Lower leg skin (tissue), 3 donors: ENCODE results near the gene DOK1.

Source experiments
- POLR2A ChIP-seq, 2 donors: fragments of 450-650 bp; IDR thresholded peaks; one replicate each; pipeline ENCODE4 v1.6.1; 2016 to 2017; ENCODE audit warnings: antibody characterized with exemption in 2 of 2, mild to moderate bottlenecking in 1 of 2, moderate library complexity in 1 of 2
- TF ChIP-seq, protein P1 (sequence below), 3 donors: fragments of 450-650 bp; IDR thresholded peaks; one replicate each; pipeline ENCODE4 v1.5.1; 2016; ENCODE audit warnings: antibody characterized with exemption in 3 of 3, mild to moderate bottlenecking in 3 of 3, moderate library complexity in 2 of 3

GRCh38 chr2:74515981-74516633, 38.4 kb upstream of the DOK1 start:
- TF ChIP-seq, protein P1, sequence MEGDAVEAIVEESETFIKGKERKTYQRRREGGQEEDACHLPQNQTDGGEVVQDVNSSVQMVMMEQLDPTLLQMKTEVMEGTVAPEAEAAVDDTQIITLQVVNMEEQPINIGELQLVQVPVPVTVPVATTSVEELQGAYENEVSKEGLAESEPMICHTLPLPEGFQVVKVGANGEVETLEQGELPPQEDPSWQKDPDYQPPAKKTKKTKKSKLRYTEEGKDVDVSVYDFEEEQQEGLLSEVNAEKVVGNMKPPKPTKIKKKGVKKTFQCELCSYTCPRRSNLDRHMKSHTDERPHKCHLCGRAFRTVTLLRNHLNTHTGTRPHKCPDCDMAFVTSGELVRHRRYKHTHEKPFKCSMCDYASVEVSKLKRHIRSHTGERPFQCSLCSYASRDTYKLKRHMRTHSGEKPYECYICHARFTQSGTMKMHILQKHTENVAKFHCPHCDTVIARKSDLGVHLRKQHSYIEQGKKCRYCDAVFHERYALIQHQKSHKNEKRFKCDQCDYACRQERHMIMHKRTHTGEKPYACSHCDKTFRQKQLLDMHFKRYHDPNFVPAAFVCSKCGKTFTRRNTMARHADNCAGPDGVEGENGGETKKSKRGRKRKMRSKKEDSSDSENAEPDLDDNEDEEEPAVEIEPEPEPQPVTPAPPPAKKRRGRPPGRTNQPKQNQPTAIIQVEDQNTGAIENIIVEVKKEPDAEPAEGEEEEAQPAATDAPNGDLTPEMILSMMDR (IDR thresholded peaks at IDR 0.05) = no peak
- TF ChIP-seq POLR2A (IDR thresholded peaks at IDR 0.05) = no peak
